HL-60 (cell line): ENCODE results near the gene SNTG2.

Experiments used
- DNase-seq, 2 experiments: peaks; one replicate each; pipeline ENCODE4 v3.0.0-alpha.2; 2010 to 2020; ENCODE audit warnings: low read depth in 1 of 2, low spot score in 1 of 2
- H3K27ac ChIP-seq: fragments of 250-450 bp; sonication (Bioruptor Pico); replicated peaks from 2 replicates; pipeline ENCODE4 v1.5.1; 2020; ENCODE audit warnings: mild to moderate bottlenecking, moderate library complexity
- H3K27me3 ChIP-seq: fragments of 250-450 bp; sonication (Bioruptor Pico); 2 replicates; pipeline ENCODE4 v1.5.1; 2021; ENCODE audit warnings: mild to moderate bottlenecking, moderate library complexity; ENCODE audit not compliant: insufficient read depth, poor library complexity, severe bottlenecking
- H3K4me3 ChIP-seq: replicated peaks from 2 replicates; pipeline ENCODE4 v1.5.1; 2011; ENCODE audit warnings: mild to moderate bottlenecking, control low read depth, low read length; ENCODE audit not compliant: insufficient read depth
- CTCF ChIP-seq: IDR thresholded peaks from one replicate; pipeline ENCODE4 v1.5.1; 2011; ENCODE audit warnings: low read length, control low read depth, inconsistent platforms; ENCODE audit not compliant: insufficient read depth
- GABPA ChIP-seq: IDR thresholded peaks from 2 replicates; pipeline ENCODE4 v1.6.1; 2012; ENCODE audit warnings: low read depth
- POLR2AphosphoS5 ChIP-seq: IDR thresholded peaks from 2 replicates; pipeline ENCODE4 v1.6.1; 2012; ENCODE audit warnings: low read depth
- REST ChIP-seq: IDR thresholded peaks from 2 replicates; pipeline ENCODE4 v1.6.1; 2012; ENCODE audit warnings: low read depth; ENCODE audit not compliant: insufficient replicate concordance
- SPI1 ChIP-seq: IDR thresholded peaks from 2 replicates; pipeline ENCODE4 v1.6.1; 2012; ENCODE audit warnings: low read depth, mild to moderate bottlenecking, borderline replicate concordance

SNTG2 gene

DNA sequence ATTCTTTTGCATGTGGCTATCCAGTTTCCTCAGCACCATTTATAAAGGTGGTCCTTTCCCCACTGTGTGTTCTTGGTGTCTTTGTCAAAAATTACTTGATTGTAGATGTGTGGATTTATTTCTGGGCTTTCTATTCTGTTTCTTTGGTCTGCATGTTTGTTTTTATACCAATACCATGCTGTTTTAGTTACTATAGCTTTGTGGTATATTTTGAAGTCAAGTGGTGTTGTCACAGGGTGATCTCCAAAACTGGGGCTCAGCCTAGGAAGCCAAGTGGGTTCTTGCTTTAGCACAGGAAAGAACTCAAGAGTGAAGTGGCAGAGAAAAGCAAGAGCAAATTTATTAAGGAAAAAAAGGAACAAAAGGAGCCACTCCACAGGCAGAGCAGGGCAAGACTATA, 6.0 kb upstream of the SNTG2 start:
- no peak for DNase-seq
- TF ChIP-seq CTCF (no peak), POLR2AphosphoS5 (no peak), GABPA (no peak), SPI1 (no peak), REST (no peak)
- Histone ChIP-seq H3K27ac (no peak overlapping the region), H3K27me3 (peaks cover 12% of the 10 kb centered on the region), H3K4me3 (no peak overlapping the region)

GRCh38 chr2:945104-945503, 5.5 kb upstream of the SNTG2 start:
- TF ChIP-seq SPI1, result no peak
- H3K27ac ChIP-seq, result no peak overlapping the region
- DNase-seq, result no peak

GRCh38 chr2:946073-946948, 4.3 kb upstream of the SNTG2 start:
- H3K27ac ChIP-seq, result no peak overlapping the region
- H3K27me3 ChIP-seq, result peaks cover 17% of the 10 kb centered on the region
- TF ChIP-seq POLR2AphosphoS5, result no peak
- no peak for TF ChIP-seq SPI1
- TF ChIP-seq REST, result no peak
- TF ChIP-seq CTCF, result no peak
- no peak for TF ChIP-seq GABPA
- no peak for DNase-seq
- H3K4me3 ChIP-seq, result no peak overlapping the region

More at GRCh38 chr2:945104-945503, 5.5 kb upstream of the SNTG2 start:
- Histone ChIP-seq H3K27me3 (peaks cover 16% of the 10 kb centered on the region), H3K4me3 (no peak overlapping the region)

DNA sequence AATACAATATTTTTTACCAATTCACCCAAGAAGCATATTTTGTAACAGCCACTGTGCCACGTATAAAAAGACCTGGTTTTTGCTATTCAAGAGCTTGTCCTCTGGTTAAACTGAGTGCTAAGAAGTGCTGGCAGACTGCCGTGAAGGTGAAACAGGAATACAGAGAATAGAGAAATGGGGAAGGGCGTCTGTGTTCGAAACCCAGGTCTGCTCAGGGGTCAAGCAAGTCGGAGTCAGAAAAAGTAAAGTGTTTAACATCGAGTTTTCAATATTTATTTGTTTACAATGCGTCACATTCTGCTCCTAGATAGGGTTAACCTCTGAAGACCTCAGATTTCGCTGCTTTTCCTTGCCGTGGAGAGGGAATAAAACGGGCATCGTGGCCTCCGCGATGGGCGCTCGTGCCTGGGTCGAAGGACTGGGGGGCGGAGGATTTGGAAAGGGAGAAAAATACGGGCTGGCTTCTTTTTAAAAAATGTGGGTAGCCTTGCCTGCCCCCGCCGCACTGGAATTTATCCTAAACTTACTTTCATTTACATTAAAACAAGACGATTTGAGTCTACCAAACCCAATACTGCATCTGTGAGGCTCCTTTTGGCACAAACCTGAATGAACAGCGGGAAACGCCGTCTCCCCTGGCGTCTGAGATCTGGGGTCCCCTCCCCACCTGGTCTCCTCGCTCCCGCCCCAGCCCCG, 1.1 kb upstream of the SNTG2 start:
- no peak overlapping the region for H3K4me3 ChIP-seq
- H3K27ac ChIP-seq, result no peak overlapping the region
- DNase-seq, result no peak
- TF ChIP-seq POLR2AphosphoS5 (no peak), GABPA (no peak), SPI1 (no peak), CTCF (no peak), REST (no peak)
- H3K27me3 ChIP-seq, result peaks cover 23% of the 10 kb centered on the region
